GM06990 (cell line): ENCODE data around the gene IGSF11.
"Not testable (repeated sequence)": the region's sequence is repeated elsewhere in the genome, so short reads cannot be mapped to it uniquely, and the experiment has no call there.

Experiments used
- DNase-seq: peaks from one replicate; pipeline ENCODE4 v3.0.0-alpha.2; 2011; ENCODE audit not compliant: insufficient read length; ENCODE audit errors: extremely low read depth
- H3K27me3 ChIP-seq: replicated peaks from 2 replicates; pipeline ENCODE4 v1.6.0; 2011; ENCODE audit warnings: low read length; ENCODE audit not compliant: control insufficient read depth, insufficient read depth
- H3K36me3 ChIP-seq: 2 replicates; pipeline ENCODE4 v1.5.1; 2011; ENCODE audit warnings: low read length; ENCODE audit not compliant: control insufficient read depth, insufficient read depth
- H3K4me3 ChIP-seq: replicated peaks from 2 replicates; pipeline ENCODE4 v1.5.1; 2011; ENCODE audit warnings: low read depth, mild to moderate bottlenecking, control low read depth, low read length
- TF ChIP-seq, protein P1 (sequence below): IDR thresholded peaks from 2 replicates; pipeline ENCODE4 v1.5.1; 2011; ENCODE audit warnings: low read length, control low read depth, mild to moderate bottlenecking, inconsistent platforms; ENCODE audit not compliant: insufficient read depth, poor library complexity, severe bottlenecking

IGSF11 gene

GRCh38 chr3:118884748-118885206 is 149.9 kb downstream of the IGSF11 start:
- Histone ChIP-seq H3K27me3 (peaks cover 1% of the 10 kb centered on the region; the same call in 1 of the 2 replicates), H3K36me3 (no peaks in the 10 kb centered on the region), H3K4me3 (no peak overlapping the region)
- TF ChIP-seq, protein P1, sequence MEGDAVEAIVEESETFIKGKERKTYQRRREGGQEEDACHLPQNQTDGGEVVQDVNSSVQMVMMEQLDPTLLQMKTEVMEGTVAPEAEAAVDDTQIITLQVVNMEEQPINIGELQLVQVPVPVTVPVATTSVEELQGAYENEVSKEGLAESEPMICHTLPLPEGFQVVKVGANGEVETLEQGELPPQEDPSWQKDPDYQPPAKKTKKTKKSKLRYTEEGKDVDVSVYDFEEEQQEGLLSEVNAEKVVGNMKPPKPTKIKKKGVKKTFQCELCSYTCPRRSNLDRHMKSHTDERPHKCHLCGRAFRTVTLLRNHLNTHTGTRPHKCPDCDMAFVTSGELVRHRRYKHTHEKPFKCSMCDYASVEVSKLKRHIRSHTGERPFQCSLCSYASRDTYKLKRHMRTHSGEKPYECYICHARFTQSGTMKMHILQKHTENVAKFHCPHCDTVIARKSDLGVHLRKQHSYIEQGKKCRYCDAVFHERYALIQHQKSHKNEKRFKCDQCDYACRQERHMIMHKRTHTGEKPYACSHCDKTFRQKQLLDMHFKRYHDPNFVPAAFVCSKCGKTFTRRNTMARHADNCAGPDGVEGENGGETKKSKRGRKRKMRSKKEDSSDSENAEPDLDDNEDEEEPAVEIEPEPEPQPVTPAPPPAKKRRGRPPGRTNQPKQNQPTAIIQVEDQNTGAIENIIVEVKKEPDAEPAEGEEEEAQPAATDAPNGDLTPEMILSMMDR: peak; percentile 96
- peak; percentile 32 for DNase-seq

DNA sequence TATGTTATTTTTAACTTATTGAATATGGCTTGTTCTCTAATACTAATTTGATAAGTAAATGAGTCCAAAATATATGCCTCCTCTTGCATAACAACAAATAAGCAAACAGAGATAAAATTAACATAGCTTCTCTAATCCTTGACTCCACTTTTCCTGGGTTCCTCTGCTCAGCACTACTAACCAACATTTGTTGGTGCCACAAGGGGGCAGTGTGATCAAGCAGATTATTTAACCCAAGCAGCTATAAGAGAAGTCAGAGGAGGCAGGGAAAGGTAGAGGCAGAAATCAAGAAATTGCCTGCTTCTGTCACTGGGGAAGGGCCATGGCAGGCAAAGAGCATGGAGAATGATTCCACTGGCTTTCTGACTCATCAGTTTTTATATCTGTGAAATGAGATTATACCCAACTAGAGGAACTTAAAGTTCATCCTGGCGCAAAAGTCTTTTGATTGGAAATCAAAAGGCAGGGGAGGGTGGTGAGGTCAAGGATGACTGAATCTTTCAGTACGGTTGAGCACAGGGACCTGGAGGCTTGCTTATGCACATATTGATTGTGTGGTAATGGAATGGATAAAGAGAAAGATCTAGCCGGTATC is 152.2 kb downstream of the IGSF11 start:
- Histone ChIP-seq H3K36me3 (no peaks in the 10 kb centered on the region), H3K4me3 (no peak overlapping the region), H3K27me3 (no peaks in the 10 kb centered on the region; the same call in 1 of the 2 replicates)
- DNase-seq: no peak
- TF ChIP-seq, protein P1: peak; percentile 67

- DNase-seq: no peak
Measured at GRCh38 chr3:118868051-118868450, 166.6 kb downstream of the IGSF11 start.

DNA sequence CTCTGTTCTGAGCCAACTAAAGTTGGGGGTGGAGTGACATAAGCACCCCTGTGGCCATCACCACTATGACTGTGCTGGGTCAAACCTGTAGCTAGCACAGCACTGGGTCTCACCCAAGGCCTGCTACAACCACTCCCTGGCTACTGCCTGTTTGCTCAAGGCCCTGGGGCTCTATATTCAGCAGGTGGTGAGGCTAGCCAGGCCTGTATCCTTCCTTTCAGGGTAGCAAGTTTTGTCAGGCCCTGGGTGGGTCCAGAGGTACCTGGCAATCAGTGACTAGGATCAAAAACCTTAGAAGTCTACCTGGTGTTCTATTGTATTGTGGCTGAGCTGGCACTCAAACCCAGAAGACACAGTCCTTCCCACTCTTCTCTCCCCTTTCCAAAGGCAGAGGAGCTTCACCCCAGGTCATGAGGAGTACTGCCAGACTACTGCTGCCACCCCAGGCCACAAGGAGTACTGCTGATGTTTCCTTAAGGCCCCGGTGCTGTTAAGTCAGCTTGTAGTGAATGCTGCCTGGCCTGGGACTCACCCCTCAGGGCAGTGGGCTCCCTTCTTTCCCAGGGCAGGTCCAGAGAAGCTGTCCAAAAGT is 170.8 kb downstream of the IGSF11 start:
- TF ChIP-seq, protein P1: peak; percentile 48
- Histone ChIP-seq H3K36me3 (no peaks in the 10 kb centered on the region), H3K27me3 (no peaks in the 10 kb centered on the region), H3K4me3 (no peak overlapping the region)
- no peak for DNase-seq

More at GRCh38 chr3:118868051-118868450, 166.6 kb downstream of the IGSF11 start:
- Histone ChIP-seq H3K27me3 (no peaks in the 10 kb centered on the region), H3K4me3 (no peak overlapping the region), H3K36me3 (no peaks in the 10 kb centered on the region)
- TF ChIP-seq, protein P1: no peak

- TF ChIP-seq, protein P1: no peak
- no peak overlapping the region for H3K4me3 ChIP-seq
- no peaks in the 10 kb centered on the region for H3K36me3 ChIP-seq
- DNase-seq: no peak
- no peaks in the 10 kb centered on the region for H3K27me3 ChIP-seq
Measured at GRCh38 chr3:118859950-118860349, 174.7 kb downstream of the IGSF11 start.

DNA sequence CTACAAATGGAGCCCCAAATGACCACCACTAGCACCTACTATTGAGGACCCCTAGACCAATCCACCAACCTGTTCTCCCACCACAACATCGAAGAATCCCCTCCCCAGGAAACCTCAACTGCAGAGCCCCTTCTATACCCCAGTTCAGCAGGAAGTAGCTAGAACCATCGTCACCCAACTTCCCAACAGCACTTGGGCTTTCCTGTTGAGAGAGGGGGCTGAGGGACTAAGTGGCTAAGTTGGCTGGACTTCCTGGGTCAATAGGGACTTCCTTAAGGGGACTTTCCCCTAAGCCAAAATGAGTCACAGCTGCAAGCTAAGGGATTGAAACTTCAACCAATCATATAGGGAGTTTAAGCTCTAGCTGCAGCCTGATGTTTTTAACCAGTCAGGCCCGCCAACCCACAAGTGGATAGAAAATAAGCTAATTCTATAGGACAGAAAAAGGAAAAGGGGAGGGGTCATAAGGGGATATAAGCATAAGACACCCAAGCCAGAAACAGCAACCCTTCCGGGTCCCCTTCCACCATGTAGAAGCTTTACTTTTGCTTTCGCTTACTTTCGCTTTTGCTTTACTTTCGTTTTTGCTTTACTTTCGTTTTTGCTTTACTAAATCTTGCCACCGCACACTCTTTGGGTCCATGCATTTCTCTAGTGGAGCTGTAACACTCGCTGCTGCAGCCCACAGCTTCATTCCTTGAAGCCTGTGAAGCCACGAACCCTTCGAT is 183.0 kb downstream of the IGSF11 start:
- DNase-seq, H3K36me3 ChIP-seq, H3K27me3 ChIP-seq, H3K4me3 ChIP-seq: not testable (repeated sequence)
